Panc1 (cell line): Measurements from ENCODE around the gene MAGEC2. TPM values are rescaled to one million over a fixed set of nuclear protein-coding genes. Genes with fewer than 3 reads are reported as not detected.
A peak's percentile ranks its signal among the peaks of the same experiment; 100 is the strongest.

ENCODE experiments used
- ATAC-seq: fragments of 200-7000 bp; cut with Tn5 transposase; 2 replicates; pipeline ENCODE4 v1.9.1; 2020; ENCODE audit warnings: mild to moderate bottlenecking, moderate library complexity
- Bru-seq: library from RNA; stranded (reverse); fragments of 400-500 nt; gene quantifications from one replicate; lab custom pipeline; 2021; lab: Mats Ljungman, UMichigan
- BruChase-seq, 2 experiments: library from RNA; stranded (reverse); fragments of 400-500 nt; gene quantifications; one replicate each; lab custom pipeline; 2021; lab: Mats Ljungman, UMichigan
- BruUV-seq: library from RNA; stranded (reverse); fragments of 400-500 nt; replicated peaks from 2 replicates; lab custom pipeline; 2021; lab: Mats Ljungman, UMichigan
- CTCF ChIA-PET: fragments of 300-600 bp; sonication (Branson Sonifier 250); formaldehyde crosslinking; loops from one replicate; lab custom pipeline; 2022; ENCODE audit warnings: antibody characterized with exemption; lab: Charles Lee
- POLR2A ChIA-PET: fragments of 300-600 bp; sonication (Branson Sonifier 250); formaldehyde crosslinking; loops from one replicate; lab custom pipeline; 2022; ENCODE audit warnings: antibody characterized with exemption; lab: Charles Lee
- DNase-seq: peaks from one replicate; pipeline ENCODE4 v3.0.0-alpha.2; 2010; ENCODE audit warnings: low read depth, low spot score
- H3K27ac ChIP-seq: 2 replicates; pipeline ENCODE4 v1.5.1; 2011; ENCODE audit warnings: mild to moderate bottlenecking, low read length, inconsistent platforms
- H3K27me3 ChIP-seq: fragments of 200-500 bp; sonication (Bioruptor generic); 2 replicates; pipeline ENCODE4 v1.6.0; 2014; ENCODE audit warnings: low read length, inconsistent platforms; ENCODE audit not compliant: control insufficient read depth, insufficient read depth
- H3K36me3 ChIP-seq: fragments of 200-500 bp; sonication (Bioruptor generic); 2 replicates; pipeline ENCODE4 v1.5.1; 2014; ENCODE audit warnings: inconsistent platforms, mild to moderate bottlenecking, low read length, moderate library complexity; ENCODE audit not compliant: control insufficient read depth, insufficient read depth
- H3K4me1 ChIP-seq: 2 replicates; pipeline ENCODE4 v1.5.1; 2011; ENCODE audit warnings: inconsistent platforms, mild to moderate bottlenecking, low read length, moderate library complexity; ENCODE audit not compliant: control insufficient read depth, insufficient read depth
- H3K4me3 ChIP-seq, 2 experiments: 2 replicates each; pipeline ENCODE4 v1.5.1; 2011 to 2012; ENCODE audit warnings: low read depth in 2 of 2, low read length in 2 of 2, mild to moderate bottlenecking in 2 of 2, inconsistent platforms in 1 of 2, moderate library complexity in 1 of 2
- H3K9me3 ChIP-seq: fragments of 200-500 bp; sonication (Bioruptor generic); 2 replicates; pipeline ENCODE4 v1.5.1; 2014; ENCODE audit warnings: low read depth, mild to moderate bottlenecking, inconsistent platforms, low read length, moderate library complexity; ENCODE audit not compliant: control insufficient read depth, insufficient read depth
- POLR2AphosphoS5 ChIP-seq: IDR thresholded peaks from 2 replicates; pipeline ENCODE4 v1.6.1; 2012; ENCODE audit warnings: mild to moderate bottlenecking, low read depth, low read length, moderate library complexity
- SIN3A ChIP-seq: IDR thresholded peaks from 2 replicates; pipeline ENCODE4 v1.6.1; 2012; ENCODE audit warnings: low read depth, mild to moderate bottlenecking, low read length, moderate library complexity, borderline replicate concordance; ENCODE audit not compliant: insufficient read depth
- TCF7L2 ChIP-seq: IDR thresholded peaks from 2 replicates; pipeline ENCODE4 v1.6.1; 2011; ENCODE audit warnings: mild to moderate bottlenecking, low read depth, low read length, inconsistent platforms
- in situ Hi-C: cut with HindIII; loops from 2 replicates; pipeline ENCODE4 v1.10.0; 2016; ENCODE audit warnings: low sequenced_read_pairs, low pct_unique_long_range_greater_than_20kb
- intact Hi-C: fragments of 100-400 bp; cut with micrococcal nuclease; formaldehyde crosslinking; loops from one replicate; pipeline ENCODE4 v1.10.0; 2022; ENCODE audit not compliant: unreplicated experiment
- long read RNA-seq: library from polyadenylated mRNA; unstranded; transcript quantifications from one replicate; pipeline ENCODE4 v2.0.0, GENCODE V29; 2021; ENCODE audit not compliant: unreplicated experiment
- polyA plus RNA-seq: library from polyadenylated mRNA; unstranded; fragments of >200 nt; gene quantifications from one replicate; pipeline ENCODE4 v1.2.1, GENCODE V29; 2012; ENCODE audit warnings: missing spikeins; ENCODE audit not compliant: insufficient read length
- total RNA-seq: library from RNA; stranded (reverse); gene quantifications from one replicate; pipeline ENCODE4 v1.2.1, GENCODE V29; 2021; ENCODE audit not compliant: unreplicated experiment
- TF ChIP-seq, protein P1 (sequence below), 2 experiments: IDR thresholded peaks; 2 replicates each; pipeline ENCODE4 v1.6.1; 2011 to 2012; ENCODE audit warnings: low read depth in 2 of 2, control low read depth in 1 of 2, low read length in 1 of 2, mild to moderate bottlenecking in 1 of 2, moderate library complexity in 1 of 2; ENCODE audit not compliant: insufficient read depth in 1 of 2
- TF ChIP-seq, protein P2 (sequence below): fragments of 450-650 bp; IDR thresholded peaks from 2 replicates; pipeline ENCODE4 v1.5.1; 2017; ENCODE audit warnings: mild to moderate bottlenecking

Gene MAGEC2, protein sequence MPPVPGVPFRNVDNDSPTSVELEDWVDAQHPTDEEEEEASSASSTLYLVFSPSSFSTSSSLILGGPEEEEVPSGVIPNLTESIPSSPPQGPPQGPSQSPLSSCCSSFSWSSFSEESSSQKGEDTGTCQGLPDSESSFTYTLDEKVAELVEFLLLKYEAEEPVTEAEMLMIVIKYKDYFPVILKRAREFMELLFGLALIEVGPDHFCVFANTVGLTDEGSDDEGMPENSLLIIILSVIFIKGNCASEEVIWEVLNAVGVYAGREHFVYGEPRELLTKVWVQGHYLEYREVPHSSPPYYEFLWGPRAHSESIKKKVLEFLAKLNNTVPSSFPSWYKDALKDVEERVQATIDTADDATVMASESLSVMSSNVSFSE
- total RNA-seq = not detected
- polyA plus RNA-seq = not detected
- Bru-seq, nascent RNA = not detected
- BruChase-seq, experiment 1, labeled RNA remaining after a 2-hour chase = not detected
- BruChase-seq, experiment 2, labeled RNA remaining after a 6-hour chase = not detected
- long read RNA-seq = 0 reads

DNA sequence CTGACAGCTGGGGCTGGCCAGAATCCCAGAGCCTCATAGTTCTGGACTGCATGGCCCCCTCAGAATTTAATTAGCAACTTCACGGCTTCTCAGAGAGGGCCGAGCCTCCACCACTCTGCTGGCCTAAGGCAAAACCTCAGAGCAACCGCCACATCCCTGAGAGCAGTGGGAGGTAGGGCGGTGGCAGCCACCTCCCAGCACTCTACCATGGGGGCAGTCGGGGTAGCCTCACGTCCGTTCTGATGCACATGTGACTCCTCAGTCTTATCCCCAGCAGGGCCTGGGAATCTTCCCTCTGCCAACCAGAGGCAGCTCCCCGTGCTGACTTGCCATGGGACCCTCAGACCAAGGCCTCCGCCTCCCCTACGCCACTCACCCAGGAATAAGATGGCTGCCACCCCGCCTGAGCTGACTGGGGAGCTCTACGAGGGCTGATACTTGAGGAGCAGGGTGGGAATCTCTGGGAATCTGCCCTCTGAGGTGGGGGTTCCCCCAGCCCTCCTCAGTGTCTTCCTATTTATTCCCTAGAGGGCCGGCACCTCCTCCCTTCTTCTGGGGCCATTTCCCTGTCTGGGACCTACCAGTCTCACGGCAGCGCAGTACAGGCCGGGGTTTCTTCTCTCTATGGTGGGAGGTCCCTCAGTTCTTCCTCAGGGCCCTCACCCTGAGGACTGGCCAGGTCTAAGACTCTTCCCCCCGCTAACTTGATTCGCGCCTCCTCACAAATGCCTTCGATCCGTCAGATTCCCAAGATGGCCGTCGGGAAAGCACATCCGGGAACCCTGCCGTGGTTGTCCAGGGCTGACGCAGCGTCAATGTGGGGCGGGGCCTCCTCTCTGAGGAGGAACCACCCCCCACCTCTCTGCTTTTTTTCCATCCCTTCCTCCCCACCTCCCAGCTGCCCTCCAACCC lies at the start of gene MAGEC2:
MAGEC2 (minus strand) TSS at position 769 of the 912 bp plus-strand sequence. CDS start 1,303 bp downstream, outside the sequence.
- Histone ChIP-seq H3K4me3 (no peak within 1 kb of the TSS), H3K9me3 (no peaks in the 10 kb centered on the region), H3K27ac (no peak within 1 kb of the TSS), H3K27me3 (no peaks in the 10 kb centered on the region), H3K4me1 (no peaks in the 10 kb centered on the region), H3K36me3 (no peaks in the 10 kb centered on the region)
- BruUV-seq = no TSS peak
- in situ Hi-C loops = no loop called here
- intact Hi-C loops = no loop called here
- ATAC-seq (no peak), DNase-seq (no peak)
- no peak for TF ChIP-seq TCF7L2
- no peak for TF ChIP-seq POLR2AphosphoS5
- TF ChIP-seq, protein P1, sequence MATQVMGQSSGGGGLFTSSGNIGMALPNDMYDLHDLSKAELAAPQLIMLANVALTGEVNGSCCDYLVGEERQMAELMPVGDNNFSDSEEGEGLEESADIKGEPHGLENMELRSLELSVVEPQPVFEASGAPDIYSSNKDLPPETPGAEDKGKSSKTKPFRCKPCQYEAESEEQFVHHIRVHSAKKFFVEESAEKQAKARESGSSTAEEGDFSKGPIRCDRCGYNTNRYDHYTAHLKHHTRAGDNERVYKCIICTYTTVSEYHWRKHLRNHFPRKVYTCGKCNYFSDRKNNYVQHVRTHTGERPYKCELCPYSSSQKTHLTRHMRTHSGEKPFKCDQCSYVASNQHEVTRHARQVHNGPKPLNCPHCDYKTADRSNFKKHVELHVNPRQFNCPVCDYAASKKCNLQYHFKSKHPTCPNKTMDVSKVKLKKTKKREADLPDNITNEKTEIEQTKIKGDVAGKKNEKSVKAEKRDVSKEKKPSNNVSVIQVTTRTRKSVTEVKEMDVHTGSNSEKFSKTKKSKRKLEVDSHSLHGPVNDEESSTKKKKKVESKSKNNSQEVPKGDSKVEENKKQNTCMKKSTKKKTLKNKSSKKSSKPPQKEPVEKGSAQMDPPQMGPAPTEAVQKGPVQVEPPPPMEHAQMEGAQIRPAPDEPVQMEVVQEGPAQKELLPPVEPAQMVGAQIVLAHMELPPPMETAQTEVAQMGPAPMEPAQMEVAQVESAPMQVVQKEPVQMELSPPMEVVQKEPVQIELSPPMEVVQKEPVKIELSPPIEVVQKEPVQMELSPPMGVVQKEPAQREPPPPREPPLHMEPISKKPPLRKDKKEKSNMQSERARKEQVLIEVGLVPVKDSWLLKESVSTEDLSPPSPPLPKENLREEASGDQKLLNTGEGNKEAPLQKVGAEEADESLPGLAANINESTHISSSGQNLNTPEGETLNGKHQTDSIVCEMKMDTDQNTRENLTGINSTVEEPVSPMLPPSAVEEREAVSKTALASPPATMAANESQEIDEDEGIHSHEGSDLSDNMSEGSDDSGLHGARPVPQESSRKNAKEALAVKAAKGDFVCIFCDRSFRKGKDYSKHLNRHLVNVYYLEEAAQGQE (IDR thresholded peaks at IDR 0.05; ENCODE audit: insufficient read depth in 1 of 2, low read depth in 2 of 2, low read length in 1 of 2) = no peak
- TF ChIP-seq, protein P2, sequence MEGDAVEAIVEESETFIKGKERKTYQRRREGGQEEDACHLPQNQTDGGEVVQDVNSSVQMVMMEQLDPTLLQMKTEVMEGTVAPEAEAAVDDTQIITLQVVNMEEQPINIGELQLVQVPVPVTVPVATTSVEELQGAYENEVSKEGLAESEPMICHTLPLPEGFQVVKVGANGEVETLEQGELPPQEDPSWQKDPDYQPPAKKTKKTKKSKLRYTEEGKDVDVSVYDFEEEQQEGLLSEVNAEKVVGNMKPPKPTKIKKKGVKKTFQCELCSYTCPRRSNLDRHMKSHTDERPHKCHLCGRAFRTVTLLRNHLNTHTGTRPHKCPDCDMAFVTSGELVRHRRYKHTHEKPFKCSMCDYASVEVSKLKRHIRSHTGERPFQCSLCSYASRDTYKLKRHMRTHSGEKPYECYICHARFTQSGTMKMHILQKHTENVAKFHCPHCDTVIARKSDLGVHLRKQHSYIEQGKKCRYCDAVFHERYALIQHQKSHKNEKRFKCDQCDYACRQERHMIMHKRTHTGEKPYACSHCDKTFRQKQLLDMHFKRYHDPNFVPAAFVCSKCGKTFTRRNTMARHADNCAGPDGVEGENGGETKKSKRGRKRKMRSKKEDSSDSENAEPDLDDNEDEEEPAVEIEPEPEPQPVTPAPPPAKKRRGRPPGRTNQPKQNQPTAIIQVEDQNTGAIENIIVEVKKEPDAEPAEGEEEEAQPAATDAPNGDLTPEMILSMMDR = no peak
- no peak for TF ChIP-seq SIN3A
- ChIA-PET CTCF (no interaction called here), POLR2A (no interaction called here)

DNA sequence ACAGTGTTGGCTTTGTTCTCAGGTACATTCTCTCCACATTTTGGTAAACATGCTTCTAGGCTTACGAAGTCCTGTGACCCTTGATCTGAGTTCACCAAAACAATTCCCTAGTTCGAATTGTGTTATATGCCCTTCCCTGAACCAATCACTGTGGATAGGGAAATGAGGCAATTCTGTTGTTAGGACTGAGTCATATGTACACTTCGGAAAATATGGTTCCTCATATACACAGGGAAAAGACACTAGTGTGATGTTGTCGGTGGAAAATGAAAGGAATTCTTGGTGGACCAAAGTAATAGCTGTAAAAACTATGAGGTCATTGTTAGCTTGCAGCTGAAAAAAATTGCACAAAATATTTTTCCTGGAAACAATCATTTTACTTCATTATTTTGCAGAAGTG lies 46.6 kb upstream of the MAGEC2 start:
- no peaks in the 10 kb centered on the region for H3K9me3 ChIP-seq
- no TSS peak for BruUV-seq
- H3K27ac ChIP-seq = no peak overlapping the region
- intact Hi-C loops (no loop called here), in situ Hi-C loops (no loop called here)
- no peaks in the 10 kb centered on the region for H3K27me3 ChIP-seq
- no peak for ATAC-seq
- no peaks in the 10 kb centered on the region for H3K36me3 ChIP-seq
- TF ChIP-seq, protein P2 = no peak
- TF ChIP-seq SIN3A = no peak
- ChIA-PET POLR2A (no interaction called here), CTCF (no interaction called here)
- no peak overlapping the region for H3K4me3 ChIP-seq
- no peaks in the 10 kb centered on the region for H3K4me1 ChIP-seq
- peak; percentile 7 for DNase-seq
